HG02588 (cell line): ENCODE results near the gene RBM46.

Source experiments
- ATAC-seq: cut with Tn5 transposase; IDR thresholded peaks from one replicate; pipeline ENCODE4 v1.9.1; 2021; ENCODE audit warnings: mild to moderate bottlenecking, moderate library complexity; ENCODE audit not compliant: unreplicated experiment

RBM46 gene

GRCh38 chr4:154781126-154781982, at the start of gene RBM46:
RBM46 (plus strand) TSS chr4:154781272; CDS start chr4:154796753, 15,481 bp downstream.
- no peak for ATAC-seq

GRCh38 chr4:154731756-154732155, 49.3 kb upstream of the RBM46 start:
- ATAC-seq: no peak

GRCh38 chr4:154732669-154733068, 48.4 kb upstream of the RBM46 start:
- no peak for ATAC-seq

- ATAC-seq: no peak
Measured at GRCh38 chr4:154736770-154737169, 44.3 kb upstream of the RBM46 start.

GRCh38 chr4:154738426-154738825, 42.6 kb upstream of the RBM46 start:
- ATAC-seq: no peak

GRCh38 chr4:154739111-154739510, 42.0 kb upstream of the RBM46 start:
- no peak for ATAC-seq

- no peak for ATAC-seq
Measured at GRCh38 chr4:154740462-154740861, 40.6 kb upstream of the RBM46 start.

- no peak for ATAC-seq
Measured at GRCh38 chr4:154741131-154741665, 39.9 kb upstream of the RBM46 start.

GRCh38 chr4:154741922-154742850, 38.9 kb upstream of the RBM46 start:
- no peak for ATAC-seq

GRCh38 chr4:154743683-154744340, 37.3 kb upstream of the RBM46 start, which contains the start of gene LRAT:
LRAT (plus strand) TSS chr4:154744000; CDS start chr4:154744327, 327 bp downstream.
- ATAC-seq: no peak

- no peak for ATAC-seq
Measured at GRCh38 chr4:154744341-154744926, 36.6 kb upstream of the RBM46 start.

- ATAC-seq: no peak
Measured at GRCh38 chr4:154757713-154758112, 23.4 kb upstream of the RBM46 start.

- no peak for ATAC-seq
Measured at GRCh38 chr4:154760895-154761294, 20.2 kb upstream of the RBM46 start.

GRCh38 chr4:154778264-154778663, 2.8 kb upstream of the RBM46 start:
- no peak for ATAC-seq

GRCh38 chr4:154779362-154779947, 1.6 kb upstream of the RBM46 start:
- no peak for ATAC-seq

- ATAC-seq: no peak
Measured at GRCh38 chr4:154781983-154782293, 866 bp downstream of the RBM46 start.

- ATAC-seq: no peak
Measured at GRCh38 chr4:154807042-154807630, 26.1 kb downstream of the RBM46 start.

GRCh38 chr4:154818230-154818629, 37.2 kb downstream of the RBM46 start:
- no peak for ATAC-seq

GRCh38 chr4:154822775-154823174, 41.7 kb downstream of the RBM46 start:
- ATAC-seq: no peak

- no peak for ATAC-seq
Measured at GRCh38 chr4:154836030-154836429, 55.0 kb downstream of the RBM46 start.
